GM12875 (cell line): ENCODE data around the gene PAPSS2.
"Not testable (repeated sequence)": the region's sequence is repeated elsewhere in the genome, so short reads cannot be mapped to it uniquely, and the experiment has no call there.

Source experiments
- H3K4me3 ChIP-seq: one replicate; pipeline ENCODE4 v1.5.1; 2011; ENCODE audit warnings: low read depth, low read length, control low read depth
- CTCF ChIP-seq: IDR thresholded peaks from 2 replicates; pipeline ENCODE4 v1.5.1; 2011; ENCODE audit warnings: low read depth, mild to moderate bottlenecking, control low read depth, inconsistent platforms, low read length, moderate library complexity, borderline replicate concordance; ENCODE audit not compliant: insufficient read depth

Gene PAPSS2

GRCh38 chr10:87739703-87740102 is 80.0 kb downstream of the PAPSS2 start:
- no peak overlapping the region for H3K4me3 ChIP-seq
- no peak for TF ChIP-seq CTCF

GRCh38 chr10:87740254-87740655 is 80.6 kb downstream of the PAPSS2 start:
- no peak for TF ChIP-seq CTCF
- no peak overlapping the region for H3K4me3 ChIP-seq

- not testable (repeated sequence) for H3K4me3 ChIP-seq
These were observed 83.4 kb downstream of the PAPSS2 start for GRCh38 chr10:87742992-87743610.

- H3K4me3 ChIP-seq = no peak overlapping the region
- TF ChIP-seq CTCF = no peak
These were observed 84.9 kb downstream of the PAPSS2 start for GRCh38 chr10:87744606-87745005.

GRCh38 chr10:87746911-87747310 is 87.2 kb downstream of the PAPSS2 start:
- no peak for TF ChIP-seq CTCF
- no peak overlapping the region for H3K4me3 ChIP-seq

GRCh38 chr10:87748244-87748643 is 88.6 kb downstream of the PAPSS2 start:
- H3K4me3 ChIP-seq = not testable (repeated sequence)

DNA sequence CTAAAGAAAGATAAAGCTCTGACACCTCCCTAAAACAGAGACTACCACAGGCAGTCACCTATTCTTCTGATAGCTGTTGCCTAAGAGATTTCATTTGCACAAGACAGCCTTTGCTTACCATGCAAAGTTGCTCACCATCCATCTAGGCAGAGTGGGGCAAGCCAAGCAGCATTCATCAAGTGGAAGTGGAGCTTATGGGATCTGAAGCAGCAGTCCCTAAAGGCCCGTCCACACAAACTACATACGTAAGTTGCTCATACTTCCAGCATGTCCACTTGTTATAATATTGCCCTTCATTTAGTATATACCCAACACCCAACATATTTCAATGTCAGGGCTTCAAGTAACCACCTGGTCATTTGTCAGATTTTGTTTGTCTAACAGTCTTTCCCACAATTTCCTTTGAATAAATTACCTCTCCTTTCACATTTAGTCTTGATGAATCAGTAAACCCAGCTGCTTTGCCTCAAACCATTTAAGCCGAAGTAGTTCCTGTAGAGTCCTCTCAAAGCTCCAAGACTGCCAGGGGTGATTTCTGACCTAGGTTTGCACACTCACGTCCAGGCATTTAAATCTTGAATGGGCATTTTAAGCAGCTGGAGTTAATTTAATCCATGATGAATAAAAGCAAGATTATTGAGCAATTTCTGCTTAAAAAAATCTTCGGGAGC is 90.5 kb downstream of the PAPSS2 start:
- no peak overlapping the region for H3K4me3 ChIP-seq
- TF ChIP-seq CTCF = no peak

DNA sequence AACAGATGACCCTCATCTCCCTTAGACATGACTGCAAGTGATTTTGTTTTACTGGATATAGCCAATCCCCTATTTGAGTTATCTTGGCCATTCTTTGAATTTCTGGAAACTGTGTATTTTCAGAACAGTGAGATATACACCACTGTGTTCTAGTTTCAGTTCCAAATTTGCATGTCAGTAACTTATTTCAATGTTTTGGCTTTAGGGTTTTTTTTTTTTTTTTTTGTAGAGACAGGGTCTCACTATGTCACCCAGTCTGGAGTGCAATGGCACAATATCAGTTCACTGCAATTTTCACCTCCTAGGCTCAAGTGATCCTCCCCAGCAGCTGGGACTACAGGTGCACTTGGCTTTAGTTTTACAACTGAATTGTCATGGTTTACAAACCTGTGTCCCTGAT is 91.1 kb downstream of the PAPSS2 start:
- H3K4me3 ChIP-seq = no peak overlapping the region
- TF ChIP-seq CTCF = no peak
